HepG2 (cell line): ENCODE measurements around the gene GFOD1. TPM values are rescaled to one million over a fixed set of nuclear protein-coding genes. Genes with fewer than 3 reads are reported as not detected.

Experiments
- ATAC-seq: fragments of 200-7000 bp; cut with Tn5 transposase; 3 replicates; pipeline ENCODE4 v1.9.1; 2020; ENCODE audit warnings: mild to moderate bottlenecking, moderate library complexity
- BruUV-seq: library from RNA; stranded (reverse); fragments of 400-500 nt; replicated peaks from 2 replicates; lab custom pipeline; 2021; lab: Mats Ljungman, UMichigan
- CTCF ChIA-PET: fragments of 300-600 bp; formaldehyde crosslinking; extraction: SDS; loops from one replicate; lab custom pipeline; 2021; ENCODE audit warnings: low total read pairs, inconsistent platforms, low intra/inter-chr PET ratio; lab: Yijun Ruan, JAX
- POLR2A ChIA-PET: fragments of 350-600 bp; sonication (Branson Sonifier 250); formaldehyde crosslinking; loops from one replicate; lab custom pipeline; 2020; ENCODE audit warnings: antibody characterized with exemption, inconsistent platforms; lab: Yijun Ruan, JAX
- DNase-seq: peaks from one replicate; pipeline ENCODE4 v3.0.0-alpha.2; 2015; ENCODE audit warnings: low spot score
- FAIRE-seq: peaks from 3 replicates; lab custom pipeline; 2011; peaks lifted over from hg19 to GRCh38; lab: Jason Lieb, UNC
- H2AFZ ChIP-seq: one replicate; pipeline ENCODE4 v1.6.1; 2011; ENCODE audit warnings: low read length, inconsistent platforms
- H3K27ac ChIP-seq: fragments of 300-600 bp; 3 replicates; pipeline ENCODE4 v1.8.0; 2011; ENCODE audit warnings: mixed run types, mild to moderate bottlenecking, mixed read lengths, low read length, inconsistent platforms; ENCODE audit not compliant: insufficient read depth; ENCODE audit errors: extremely low read length
- H3K27me3 ChIP-seq, 2 experiments: fragments of 200-600 bp in 1 of 2; 2 replicates in 1 of 2; 3 replicates in 1 of 2; pipeline versions ENCODE4 v1.6.0 to v1.8.0; 2011; ENCODE audit warnings: low read length in 2 of 2, mild to moderate bottlenecking in 2 of 2, moderate library complexity in 2 of 2, inconsistent platforms in 1 of 2; ENCODE audit not compliant: insufficient read depth in 2 of 2, control insufficient read depth in 1 of 2
- H3K36me3 ChIP-seq, 2 experiments: fragments of 200-600 bp in 1 of 2; replicated peaks in 1 of 2; 2 replicates in 1 of 2; 3 replicates in 1 of 2; pipeline versions ENCODE4 v1.5.1 to v1.8.0; 2011; ENCODE audit warnings: low read length in 2 of 2, inconsistent platforms in 1 of 2; ENCODE audit not compliant: insufficient read depth in 2 of 2, control insufficient read depth in 1 of 2
- H3K4me1 ChIP-seq: 2 replicates; pipeline ENCODE4 v1.5.1; 2012; ENCODE audit warnings: low read length, inconsistent platforms; ENCODE audit not compliant: insufficient read depth
- H3K4me2 ChIP-seq: 2 replicates; pipeline ENCODE4 v1.6.0; 2011; ENCODE audit warnings: low read depth, low read length, inconsistent platforms
- H3K4me3 ChIP-seq, 3 experiments: fragments of 200-600 bp in 1 of 3; sonication (generic), shearing (Covaris generic) in 1 of 3; replicated peaks in 1 of 3; 2 replicates each; pipeline ENCODE4 v1.5.1; 2011 to 2016; ENCODE audit warnings: low read length in 3 of 3, inconsistent platforms in 2 of 3, low read depth in 2 of 3, mild to moderate bottlenecking in 2 of 3, control low read depth in 1 of 3, mixed read lengths in 1 of 3; ENCODE audit not compliant: insufficient read depth in 1 of 3
- H3K79me2 ChIP-seq: one replicate; pipeline ENCODE4 v1.6.1; 2011; ENCODE audit warnings: low read length, inconsistent platforms; ENCODE audit not compliant: insufficient read depth
- H3K9ac ChIP-seq: 2 replicates; pipeline ENCODE4 v1.6.0; 2011; ENCODE audit warnings: mild to moderate bottlenecking, low read depth, low read length, inconsistent platforms; ENCODE audit not compliant: insufficient read depth
- H3K9me3 ChIP-seq: 2 replicates; pipeline ENCODE4 v1.5.1; 2012; ENCODE audit warnings: mild to moderate bottlenecking, low read length
- H4K20me1 ChIP-seq: 2 replicates; pipeline ENCODE4 v1.6.0; 2011; ENCODE audit warnings: inconsistent platforms, mild to moderate bottlenecking, low read length, moderate library complexity; ENCODE audit not compliant: insufficient read depth
- CREB1 ChIP-seq, 2 experiments: fragments of 450-650 bp in 1 of 2; IDR thresholded peaks; 2 replicates each; pipeline ENCODE4 v1.6.1; 2016 to 2017; ENCODE audit warnings: control low read depth in 1 of 2, mild to moderate bottlenecking in 1 of 2, missing compliant biosample characterization in 1 of 2, missing genetic modification characterization in 1 of 2
- DNMT3B ChIP-seq: conservative IDR thresholded peaks from 2 replicates; pipeline ENCODE4 v1.6.1; 2016; ENCODE audit warnings: missing biosample characterization, control low read depth
- JUN ChIP-seq: sonication (generic); formaldehyde crosslinking; IDR thresholded peaks from 2 replicates; pipeline ENCODE4 v1.4.0; 2020; ENCODE audit warnings: mild to moderate bottlenecking, missing genetic modification reagents
- PRPF4 ChIP-seq: fragments of 200-400 bp; formaldehyde crosslinking; IDR thresholded peaks from 2 replicates; pipeline ENCODE4 v1.6.1; 2016; ENCODE audit warnings: low read length, low read depth; ENCODE audit not compliant: poor library complexity, severe bottlenecking
- SRSF1 ChIP-seq: fragments of 200-400 bp; formaldehyde crosslinking; optimal IDR thresholded peaks from 2 replicates; pipeline ENCODE3; 2017; ENCODE audit warnings: mild to moderate bottlenecking, low read depth, low read length, moderate library complexity
- TBP ChIP-seq: sonication (generic); formaldehyde crosslinking; IDR thresholded peaks from 2 replicates; pipeline ENCODE4 v1.5.0; 2020; ENCODE audit warnings: missing genetic modification reagents
- YEATS2 ChIP-seq: sonication (generic); formaldehyde crosslinking; IDR thresholded peaks from 2 replicates; pipeline ENCODE4 v1.4.0; 2020; ENCODE audit warnings: missing genetic modification reagents, borderline replicate concordance
- ZNF335 ChIP-seq: sonication (generic); formaldehyde crosslinking; IDR thresholded peaks from 2 replicates; pipeline ENCODE4 v1.4.0; 2020; ENCODE audit warnings: missing genetic modification reagents
- ZNF549 ChIP-seq: sonication (generic); formaldehyde crosslinking; IDR thresholded peaks from 2 replicates; pipeline ENCODE4 v1.5.0; 2020; ENCODE audit warnings: missing genetic modification reagents
- ZNF646 ChIP-seq: sonication (generic); formaldehyde crosslinking; IDR thresholded peaks from 2 replicates; pipeline ENCODE4 v1.9.0; 2021; ENCODE audit warnings: mild to moderate bottlenecking, missing genetic modification reagents
- WGBS: methylation state at CpG from one replicate; pipeline ENCODE4 v1.1.6; 2017; ENCODE audit warnings: low lambda C conversion rate; 5-methylcytosine and 5-hydroxymethylcytosine counted together
- in situ Hi-C: cut with HindIII; loops from 2 replicates; pipeline ENCODE4 v1.10.0; 2017; ENCODE audit warnings: low pct_unique_long_range_greater_than_20kb; ENCODE audit not compliant: extremely low pct_ligation_motif_present
- intact Hi-C: fragments of 100-400 bp; cut with micrococcal nuclease; formaldehyde crosslinking; loops from one replicate; pipeline ENCODE4 v1.10.0; 2022; ENCODE audit not compliant: unreplicated experiment
- polyA plus RNA-seq, 8 experiments: library from polyadenylated mRNA; depleted of rRNA in 3 of 8; stranded (reverse) in 7 of 8; unstranded in 1 of 8; fragments of >200 nt; fragmentation: Illumina TruSeq in 4 of 8; extraction: Trizol in 4 of 8; gene quantifications; 2 replicates each; pipeline versions ENCODE4 v1.2.1 to v1.2.3, GENCODE V29; 2011 to 2016; ENCODE audit warnings: low read depth in 4 of 8, missing spikeins in 1 of 8, mixed read lengths in 1 of 8; ENCODE audit not compliant: insufficient read depth in 1 of 8
- total RNA-seq, 5 experiments: library from RNA; depleted of rRNA; stranded (reverse); fragments of >200 nt; fragmentation: Illumina TruSeq; extraction: Trizol; gene quantifications; 2 replicates each; pipeline ENCODE4 v1.2.3, GENCODE V29; 2016; ENCODE audit warnings: low read depth in 1 of 5
- TF ChIP-seq, protein P1 (sequence below): sonication (generic); formaldehyde crosslinking; IDR thresholded peaks from 2 replicates; pipeline ENCODE4 v1.4.0; 2020; ENCODE audit warnings: missing genetic modification reagents
- TF ChIP-seq, protein P2 (sequence below): sonication (generic); formaldehyde crosslinking; IDR thresholded peaks from 2 replicates; pipeline ENCODE4 v1.8.1; 2023; ENCODE audit warnings: mild to moderate bottlenecking, missing genetic modification reagents, borderline replicate concordance

GFOD1 gene
- total and polyA plus RNA-seq, 2 of the 13 experiments (the other 11 are each of a cell fraction or from before 2014, with no cell fraction given) = 1.9 to 6.4 TPM

- no peak for ATAC-seq
- ChIA-PET POLR2A (no interaction called here), CTCF (no interaction called here)
- FAIRE-seq = no peak
- in situ Hi-C loops (no loop called here), intact Hi-C loops (no loop called here)
- no peaks in the 10 kb centered on the region for H4K20me1 ChIP-seq
- H3K4me1 ChIP-seq = peaks cover 11% of the 10 kb centered on the region
- H2AFZ ChIP-seq = no peak overlapping the region
- H3K27ac ChIP-seq = no peak overlapping the region
- no peaks in the 10 kb centered on the region for H3K27me3 ChIP-seq
- no TSS peak for BruUV-seq
- no peak overlapping the region for H3K9ac ChIP-seq
- H3K79me2 ChIP-seq = no peaks in the 10 kb centered on the region
- H3K4me3 ChIP-seq = no peak overlapping the region
- 87% methylated on average over 21 of the region's 22 CpGs for WGBS
- no peak overlapping the region for H3K4me2 ChIP-seq
- DNase-seq = no peak
- H3K36me3 ChIP-seq = no peaks in the 10 kb centered on the region
- no peaks in the 10 kb centered on the region for H3K9me3 ChIP-seq
- TF ChIP-seq TBP (CRISPR knock-in tag) (no peak), SRSF1 (no peak), CREB1 (IDR thresholded peaks at IDR 0.05) (no peak), CREB1 (CRISPR knock-in tag; IDR thresholded peaks at IDR 0.05) (no peak), PRPF4 (no peak), YEATS2 (CRISPR knock-in tag) (no peak), ZNF646 (CRISPR knock-in tag) (no peak), ZNF549 (CRISPR knock-in tag) (no peak), ZNF335 (CRISPR knock-in tag) (no peak), JUN (CRISPR knock-in tag) (no peak), DNMT3B (CRISPR knock-in tag) (no peak)
- TF ChIP-seq, protein P1, sequence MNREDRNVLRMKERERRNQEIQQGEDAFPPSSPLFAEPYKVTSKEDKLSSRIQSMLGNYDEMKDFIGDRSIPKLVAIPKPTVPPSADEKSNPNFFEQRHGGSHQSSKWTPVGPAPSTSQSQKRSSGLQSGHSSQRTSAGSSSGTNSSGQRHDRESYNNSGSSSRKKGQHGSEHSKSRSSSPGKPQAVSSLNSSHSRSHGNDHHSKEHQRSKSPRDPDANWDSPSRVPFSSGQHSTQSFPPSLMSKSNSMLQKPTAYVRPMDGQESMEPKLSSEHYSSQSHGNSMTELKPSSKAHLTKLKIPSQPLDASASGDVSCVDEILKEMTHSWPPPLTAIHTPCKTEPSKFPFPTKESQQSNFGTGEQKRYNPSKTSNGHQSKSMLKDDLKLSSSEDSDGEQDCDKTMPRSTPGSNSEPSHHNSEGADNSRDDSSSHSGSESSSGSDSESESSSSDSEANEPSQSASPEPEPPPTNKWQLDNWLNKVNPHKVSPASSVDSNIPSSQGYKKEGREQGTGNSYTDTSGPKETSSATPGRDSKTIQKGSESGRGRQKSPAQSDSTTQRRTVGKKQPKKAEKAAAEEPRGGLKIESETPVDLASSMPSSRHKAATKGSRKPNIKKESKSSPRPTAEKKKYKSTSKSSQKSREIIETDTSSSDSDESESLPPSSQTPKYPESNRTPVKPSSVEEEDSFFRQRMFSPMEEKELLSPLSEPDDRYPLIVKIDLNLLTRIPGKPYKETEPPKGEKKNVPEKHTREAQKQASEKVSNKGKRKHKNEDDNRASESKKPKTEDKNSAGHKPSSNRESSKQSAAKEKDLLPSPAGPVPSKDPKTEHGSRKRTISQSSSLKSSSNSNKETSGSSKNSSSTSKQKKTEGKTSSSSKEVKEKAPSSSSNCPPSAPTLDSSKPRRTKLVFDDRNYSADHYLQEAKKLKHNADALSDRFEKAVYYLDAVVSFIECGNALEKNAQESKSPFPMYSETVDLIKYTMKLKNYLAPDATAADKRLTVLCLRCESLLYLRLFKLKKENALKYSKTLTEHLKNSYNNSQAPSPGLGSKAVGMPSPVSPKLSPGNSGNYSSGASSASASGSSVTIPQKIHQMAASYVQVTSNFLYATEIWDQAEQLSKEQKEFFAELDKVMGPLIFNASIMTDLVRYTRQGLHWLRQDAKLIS (CRISPR knock-in tag) = no peak
- TF ChIP-seq, protein P2, sequence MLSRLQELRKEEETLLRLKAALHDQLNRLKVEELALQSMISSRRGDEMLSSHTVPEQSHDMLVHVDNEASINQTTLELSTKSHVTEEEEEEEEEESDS (CRISPR knock-in tag) = no peak
Measured at GRCh38 chr6:13425943-13426931, 61.2 kb downstream of the GFOD1 start.
